ENCODE measurements around the gene NCBP2L.

The NCBP2L gene

DNA sequence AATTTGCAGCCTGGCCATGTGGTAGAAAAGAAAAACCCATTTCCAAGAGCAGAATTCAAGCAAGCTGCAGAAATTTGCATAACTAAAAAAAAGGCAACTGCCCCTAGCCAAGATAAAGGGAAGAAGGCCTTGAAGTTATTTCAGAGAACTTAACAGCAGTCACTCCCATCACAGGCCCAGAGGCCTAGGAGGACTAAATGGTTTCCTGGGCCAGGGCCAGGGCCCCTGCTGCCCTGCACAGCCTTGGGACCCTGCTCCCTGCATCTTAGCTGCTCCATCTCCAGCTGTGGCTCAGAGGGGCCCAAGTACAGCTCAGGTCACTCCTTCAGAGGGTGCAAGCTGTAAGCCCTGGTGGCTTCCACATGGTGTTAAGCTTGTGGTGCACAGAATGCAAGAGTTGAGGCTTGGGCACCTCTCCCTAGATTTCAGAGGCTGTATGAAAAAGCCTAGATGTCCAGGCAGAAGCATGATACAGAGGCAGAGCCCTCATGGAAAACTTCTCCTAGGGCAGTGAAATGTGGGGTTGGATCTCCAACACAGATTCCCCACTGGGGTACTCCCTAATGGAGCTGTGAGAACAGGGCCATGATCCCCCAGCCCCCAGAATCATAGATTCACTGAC lies 41.5 kb downstream of the NCBP2L start:
- DNase-seq, result no peak

DNA sequence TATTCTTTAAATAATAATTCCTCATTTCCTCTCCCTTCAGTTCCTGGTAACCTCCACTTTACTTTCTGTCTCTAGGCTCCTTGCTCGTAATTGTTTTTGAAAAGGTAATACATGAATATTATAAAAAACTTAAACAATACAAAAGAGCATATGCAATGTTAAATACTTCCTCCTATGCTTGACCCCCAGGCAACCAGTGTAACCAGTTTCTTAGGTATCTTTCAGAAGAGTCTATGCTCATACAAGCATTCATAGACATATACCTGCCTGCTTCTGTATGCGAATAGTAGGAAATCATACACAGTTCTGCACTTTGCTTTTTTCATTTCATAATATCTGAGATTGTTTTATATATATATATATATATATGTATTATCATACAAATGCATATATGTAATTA lies 45.5 kb downstream of the NCBP2L start:
- DNase-seq, result no peak

DNA sequence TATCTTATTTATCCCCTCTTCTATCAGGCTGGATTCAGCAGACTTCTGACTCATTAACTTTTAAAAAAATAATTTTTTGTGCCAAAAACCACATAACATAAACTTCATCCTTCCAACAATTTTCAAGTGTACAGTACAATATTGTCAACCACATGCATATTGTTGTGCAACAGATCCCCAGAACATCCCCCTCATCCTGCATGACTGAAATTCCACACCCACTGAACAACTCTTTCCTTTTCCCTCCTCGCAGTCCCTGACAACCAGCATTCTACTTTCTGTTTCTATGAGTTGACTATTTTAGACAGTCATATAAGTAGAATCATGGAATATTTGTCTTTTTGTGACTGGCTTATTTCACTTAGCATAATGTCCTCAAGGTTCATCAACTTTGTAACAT lies 45.9 kb downstream of the NCBP2L start:
- DNase-seq, result peak; percentile 70

DNA sequence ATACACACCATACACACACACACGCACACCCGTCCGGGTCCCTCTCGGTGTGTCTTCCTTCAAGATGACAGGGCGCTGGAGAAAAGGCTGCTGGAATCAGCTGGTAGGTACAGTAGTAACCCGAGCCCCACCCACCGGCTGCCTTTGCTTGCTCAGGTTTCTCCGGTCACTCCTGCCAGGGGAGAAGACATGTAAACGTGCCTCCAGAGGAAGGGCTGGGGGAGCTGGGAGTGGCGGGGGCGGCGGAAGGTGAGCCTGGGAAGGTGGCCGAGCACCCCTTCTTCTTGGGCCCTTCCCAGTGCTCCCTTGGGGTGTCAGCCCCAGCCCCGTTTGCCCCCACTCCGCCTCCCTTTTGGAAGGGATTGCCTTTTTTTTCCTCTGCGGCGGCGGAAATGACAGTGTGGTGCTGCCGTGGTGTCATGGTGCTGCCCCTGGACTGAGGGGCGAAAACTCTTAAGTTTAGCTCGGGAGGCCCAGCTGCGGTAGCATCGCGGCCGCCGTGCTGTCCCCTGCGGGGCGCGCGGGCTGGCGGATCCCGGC lies 48.2 kb downstream of the NCBP2L start, which contains the start of gene MID2:
Gene MID2 (plus strand): TSS at position 169 of the 540 bp plus-strand sequence. CDS start 561 bp downstream, outside the sequence.
- peak; percentile 43 for DNase-seq

DNA sequence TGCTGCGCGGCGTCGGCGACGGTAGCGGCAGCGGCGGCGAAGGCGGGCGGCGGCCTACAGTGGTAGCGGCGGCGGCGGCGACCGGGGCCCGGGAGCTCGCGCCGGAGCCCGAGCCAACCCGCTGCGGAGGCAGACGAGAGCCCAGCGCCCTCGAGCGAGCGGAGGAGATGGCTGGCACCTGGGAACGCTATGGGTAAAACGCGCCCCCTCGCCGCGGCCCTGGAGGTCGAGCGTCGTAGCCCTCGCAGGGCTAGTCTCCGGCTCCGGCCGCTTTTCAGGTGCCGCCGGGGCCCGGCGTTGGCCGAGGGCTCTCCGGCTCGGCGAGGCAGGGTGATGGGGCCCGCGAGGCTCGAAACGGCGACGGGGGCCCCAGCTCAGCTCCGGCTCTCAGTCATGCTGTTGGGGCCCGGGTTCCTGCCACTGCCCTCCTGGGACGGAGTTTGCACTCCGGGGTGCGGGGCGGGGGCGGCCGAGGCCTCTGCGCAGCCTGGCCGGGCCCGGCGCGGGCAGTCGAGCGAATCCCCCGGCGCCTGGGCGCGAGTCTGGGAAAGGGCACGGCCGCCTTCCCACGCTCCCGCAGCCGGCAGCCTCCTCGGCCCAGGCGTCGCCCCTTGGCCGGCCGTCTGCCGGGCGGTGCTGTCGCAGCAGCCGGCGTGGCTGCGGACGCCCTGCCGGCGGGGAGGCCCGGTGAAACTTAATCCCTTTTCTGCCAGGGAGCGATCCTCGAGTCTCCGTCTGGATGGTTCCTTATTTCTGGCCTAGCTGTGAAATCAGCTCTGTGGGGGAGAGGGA lies 48.9 kb downstream of the NCBP2L start:
- peak; percentile 46 for DNase-seq

DNA sequence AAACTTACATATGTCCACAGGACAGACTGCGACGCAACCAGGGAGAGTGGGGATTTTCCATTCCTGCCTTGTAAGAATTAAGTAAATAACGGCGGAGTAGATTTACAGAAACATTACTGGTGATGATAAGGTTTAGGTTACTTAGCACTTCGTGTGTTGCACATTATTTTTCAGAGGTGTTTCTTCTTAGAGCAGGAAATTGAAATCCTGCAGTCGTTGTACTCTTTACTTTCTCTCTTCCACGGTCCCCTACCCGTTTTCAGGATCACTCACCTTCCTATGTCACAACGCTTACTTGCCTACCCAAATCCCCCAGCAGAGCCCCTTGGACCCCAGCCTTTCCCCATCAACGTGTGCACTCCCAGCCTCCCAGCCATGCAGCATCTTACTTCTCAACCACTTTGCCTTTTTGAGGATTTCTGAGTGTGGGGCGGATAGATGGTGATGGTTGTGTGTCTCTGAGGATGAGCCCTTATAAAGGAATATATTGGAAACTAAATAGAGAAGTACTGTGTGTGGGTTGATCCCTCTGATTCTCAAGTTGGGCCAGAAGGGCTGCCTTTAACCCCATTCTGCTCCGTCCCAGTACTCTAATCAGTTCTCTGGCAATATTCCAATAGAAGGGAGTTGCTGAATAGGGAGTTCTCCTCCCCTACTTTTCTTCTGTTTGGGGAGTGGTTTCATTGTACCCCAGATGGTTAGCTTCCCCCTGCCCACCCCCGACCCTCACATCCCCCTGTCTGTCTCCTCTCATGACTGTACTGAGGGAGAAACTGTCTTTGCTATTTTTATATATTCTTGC lies 49.7 kb downstream of the NCBP2L start:
- DNase-seq, result peak; percentile 1

DNA sequence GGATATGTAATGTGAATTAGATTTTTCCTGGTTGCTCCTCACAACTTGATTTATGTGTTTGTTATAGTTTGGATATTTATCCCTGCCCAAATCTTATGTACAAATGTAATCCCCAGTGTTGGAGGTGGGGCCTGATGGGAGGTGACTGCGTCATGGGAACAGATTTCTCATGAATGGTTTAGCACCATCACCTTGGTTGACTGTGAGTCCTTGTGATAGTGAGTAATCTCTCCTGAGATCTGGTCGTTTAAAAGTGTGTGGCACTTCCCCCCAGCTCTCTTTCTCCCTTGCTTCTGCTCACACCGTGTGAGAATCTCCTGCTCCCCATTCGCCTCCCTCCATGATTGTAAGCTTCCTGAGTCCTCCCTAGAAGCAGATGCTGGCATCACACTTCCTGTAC lies 50.3 kb downstream of the NCBP2L start:
- no peak for DNase-seq

DNA sequence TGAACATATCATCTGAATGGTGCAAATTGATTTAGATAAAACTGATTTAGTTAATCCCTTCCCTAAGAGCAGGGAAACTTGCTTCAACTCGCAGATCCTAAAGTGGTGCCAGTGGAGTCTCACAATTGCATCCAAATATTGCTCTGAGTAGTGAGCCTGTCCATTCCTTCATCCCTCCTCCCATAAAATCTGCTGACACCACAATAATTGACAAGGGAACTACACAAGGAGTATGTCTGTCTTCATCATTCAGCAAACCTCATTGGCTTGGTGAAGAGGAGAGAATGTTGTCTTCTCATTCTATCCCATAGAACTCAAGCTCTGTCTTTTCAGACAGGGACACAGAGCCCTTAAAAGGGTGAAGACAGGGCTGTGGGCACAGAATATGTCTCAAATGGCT lies 52.3 kb downstream of the NCBP2L start:
- DNase-seq, result no peak

DNA sequence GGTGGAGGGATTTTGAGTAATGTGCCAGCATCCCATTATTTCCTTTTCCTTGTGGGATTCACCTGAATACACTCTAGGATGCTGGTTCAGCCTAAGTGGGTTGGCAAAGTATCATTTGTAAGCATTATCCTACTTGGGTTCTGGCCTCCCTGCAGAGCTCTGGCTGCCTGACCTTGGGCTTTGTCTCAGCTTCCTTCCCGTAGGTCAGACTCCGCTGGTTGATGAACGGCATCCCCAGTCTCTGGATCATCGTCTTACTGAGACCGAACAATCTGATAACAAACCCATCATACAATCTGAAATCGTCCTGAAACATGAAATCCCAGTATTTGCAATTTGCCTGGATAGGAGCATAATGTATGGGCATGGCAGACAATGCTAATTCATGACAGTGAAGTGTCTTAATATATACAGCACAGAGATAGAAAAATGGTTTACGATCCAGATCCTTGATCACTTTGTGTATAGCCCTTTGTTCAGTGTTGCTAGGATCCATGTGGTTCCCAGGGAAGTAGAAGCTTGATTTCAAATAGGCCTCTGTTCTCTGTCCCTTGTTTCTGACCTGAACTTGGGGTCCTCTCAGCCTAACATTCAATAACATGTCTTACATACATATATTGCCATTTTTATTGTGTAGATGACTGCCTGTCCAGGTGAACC lies 53.7 kb downstream of the NCBP2L start:
- DNase-seq, result no peak

DNA sequence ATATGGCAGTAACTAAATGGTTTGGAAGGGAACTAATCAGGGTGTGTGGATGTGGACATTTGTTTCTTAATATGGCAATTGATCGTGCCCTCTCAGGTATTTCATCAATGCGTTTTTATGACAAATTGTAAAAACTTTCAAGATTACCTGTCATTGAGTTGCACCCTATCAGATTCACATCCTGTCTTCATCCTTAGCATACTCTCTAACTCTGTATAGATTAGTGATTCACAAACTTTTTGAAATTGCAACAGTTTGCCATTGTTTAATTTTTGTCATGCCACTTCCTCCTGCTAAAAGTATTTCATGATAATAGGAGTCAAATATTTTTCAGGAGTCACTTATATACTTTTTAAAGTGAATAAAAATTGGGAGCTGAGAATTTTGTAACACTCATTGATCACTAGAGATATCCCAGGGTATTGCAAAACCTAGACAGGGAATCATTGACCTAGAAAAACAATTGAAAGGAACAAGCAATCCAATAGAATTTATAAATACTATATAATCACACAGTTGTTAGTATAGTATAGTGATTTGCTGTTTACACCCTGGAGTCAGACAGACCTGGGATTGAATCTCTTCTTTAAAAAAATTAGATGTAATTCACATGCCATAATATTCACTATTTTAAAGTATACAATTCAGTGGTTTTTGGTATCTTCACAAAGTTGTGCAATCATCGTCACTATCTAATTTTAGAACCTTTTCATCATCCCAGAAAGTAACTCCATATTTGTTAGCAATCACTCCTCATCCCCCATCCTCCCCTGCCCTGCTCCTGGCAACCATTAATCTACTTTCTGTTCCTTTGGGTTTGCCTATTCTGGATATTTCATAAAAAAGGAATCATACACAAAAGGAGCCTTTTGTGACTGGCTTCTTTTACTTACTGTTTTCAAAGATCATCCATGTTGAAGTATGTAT lies 57.0 kb downstream of the NCBP2L start:
- DNase-seq, result no peak

DNA sequence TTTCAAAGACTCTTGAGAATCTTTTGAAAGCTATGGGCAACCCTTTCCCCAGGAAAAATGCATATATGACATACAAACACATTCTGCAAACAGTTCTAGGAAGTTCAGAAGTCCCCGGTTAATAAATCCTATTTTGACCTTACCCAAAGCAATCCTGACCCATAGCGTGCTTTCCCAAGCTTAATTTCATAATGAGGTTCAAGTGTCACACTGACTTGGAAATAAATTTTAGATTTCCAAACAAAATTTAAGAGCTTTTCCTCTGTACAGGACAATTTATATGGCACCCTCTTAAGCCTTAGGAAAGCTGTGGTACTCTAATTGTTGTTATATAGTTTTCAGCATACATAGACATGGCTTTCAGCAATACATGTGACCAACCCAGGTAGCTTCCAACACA lies 59.4 kb downstream of the NCBP2L start:
- no peak for DNase-seq

DNA sequence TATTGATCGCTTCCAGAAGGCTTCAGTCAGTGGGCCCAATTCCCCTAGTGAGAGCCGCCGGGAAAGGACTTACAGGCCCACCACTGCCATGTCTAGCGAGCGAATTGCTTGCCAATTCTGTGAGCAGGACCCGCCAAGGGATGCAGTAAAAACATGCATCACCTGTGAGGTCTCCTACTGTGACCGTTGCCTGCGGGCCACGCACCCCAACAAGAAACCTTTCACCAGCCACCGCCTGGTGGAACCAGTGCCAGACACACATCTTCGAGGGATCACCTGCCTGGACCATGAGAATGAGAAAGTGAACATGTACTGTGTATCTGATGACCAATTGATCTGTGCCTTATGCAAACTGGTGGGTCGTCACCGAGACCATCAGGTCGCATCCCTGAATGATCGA lies 63.4 kb downstream of the NCBP2L start:
- no peak for DNase-seq

DNA sequence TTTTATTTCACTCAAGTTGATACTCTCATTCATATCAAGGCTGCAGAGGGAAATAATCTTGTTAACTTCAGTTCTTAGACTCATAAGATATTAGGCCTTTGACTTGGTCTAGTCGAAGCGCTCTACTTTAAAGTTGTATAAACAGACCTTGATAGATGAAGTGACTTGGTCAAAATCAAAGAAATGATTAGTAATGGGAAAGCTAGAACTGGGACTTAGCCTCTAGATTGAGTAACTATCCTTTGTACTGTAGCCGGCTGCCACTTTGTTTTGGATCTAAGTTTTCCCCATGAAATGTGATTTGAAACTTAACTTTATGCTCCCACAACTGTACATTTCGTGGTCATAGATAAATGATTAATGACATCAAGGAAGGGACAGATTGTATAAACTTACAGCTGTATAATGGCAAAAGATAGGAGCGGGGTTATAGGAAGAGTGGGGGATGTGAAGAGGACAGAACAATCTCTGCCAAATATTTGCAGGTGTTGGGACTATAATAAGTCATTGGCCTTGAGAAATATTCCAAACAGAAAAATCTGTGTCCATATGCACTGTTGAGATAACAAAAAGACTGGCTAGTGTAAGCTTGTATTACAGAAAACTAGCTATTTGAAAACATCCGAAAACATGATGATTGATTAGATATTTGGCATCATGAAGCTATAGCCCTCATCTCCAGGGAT lies 65.3 kb downstream of the NCBP2L start:
- DNase-seq, result no peak

Measured in EL (cell line).